ENCODE measurements around the gene RAB35.

Gene RAB35

DNA sequence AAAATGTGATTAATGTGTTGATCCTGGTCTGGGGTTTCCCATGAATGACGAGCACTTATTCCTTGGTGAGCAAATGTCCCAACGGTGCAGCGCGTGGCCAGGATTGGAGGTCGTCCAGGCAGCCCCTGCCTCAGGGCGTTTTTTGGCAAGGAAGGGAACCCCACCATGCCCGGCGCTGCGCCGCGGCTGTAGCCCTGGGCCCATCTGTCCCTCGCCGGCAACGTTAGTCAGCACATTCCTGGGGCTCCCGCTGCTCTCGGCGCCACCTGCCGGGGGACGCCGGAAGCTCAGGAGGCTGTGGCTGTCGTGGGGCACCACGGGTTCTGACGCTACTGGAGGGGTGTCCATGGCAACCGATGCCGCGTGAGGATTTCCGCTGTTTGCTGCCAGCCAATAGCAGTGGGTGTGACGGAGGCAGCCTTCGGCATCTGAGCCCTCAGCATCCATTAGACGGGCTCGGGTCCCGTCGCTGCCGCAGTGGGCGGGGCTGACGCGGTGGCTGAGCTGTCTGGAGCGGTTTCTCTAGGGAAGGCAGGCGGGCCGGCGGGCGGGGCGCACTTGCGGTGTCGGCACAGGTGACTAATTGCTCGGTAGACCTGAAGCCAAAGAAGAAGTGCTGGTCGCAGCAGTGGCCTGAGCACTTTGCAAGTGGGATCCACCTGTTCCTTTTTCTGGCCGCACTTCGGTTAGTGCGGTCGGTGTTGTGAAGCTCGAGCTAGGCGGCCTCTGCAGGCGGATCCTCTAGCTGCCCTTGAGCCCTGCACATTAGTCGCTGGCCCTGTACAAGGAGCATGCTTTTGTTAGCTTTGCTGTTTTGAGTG lies 29.5 kb downstream of the RAB35 start:
- DNase-seq (ENCODE audit: low read depth) = peak; percentile 97

DNA sequence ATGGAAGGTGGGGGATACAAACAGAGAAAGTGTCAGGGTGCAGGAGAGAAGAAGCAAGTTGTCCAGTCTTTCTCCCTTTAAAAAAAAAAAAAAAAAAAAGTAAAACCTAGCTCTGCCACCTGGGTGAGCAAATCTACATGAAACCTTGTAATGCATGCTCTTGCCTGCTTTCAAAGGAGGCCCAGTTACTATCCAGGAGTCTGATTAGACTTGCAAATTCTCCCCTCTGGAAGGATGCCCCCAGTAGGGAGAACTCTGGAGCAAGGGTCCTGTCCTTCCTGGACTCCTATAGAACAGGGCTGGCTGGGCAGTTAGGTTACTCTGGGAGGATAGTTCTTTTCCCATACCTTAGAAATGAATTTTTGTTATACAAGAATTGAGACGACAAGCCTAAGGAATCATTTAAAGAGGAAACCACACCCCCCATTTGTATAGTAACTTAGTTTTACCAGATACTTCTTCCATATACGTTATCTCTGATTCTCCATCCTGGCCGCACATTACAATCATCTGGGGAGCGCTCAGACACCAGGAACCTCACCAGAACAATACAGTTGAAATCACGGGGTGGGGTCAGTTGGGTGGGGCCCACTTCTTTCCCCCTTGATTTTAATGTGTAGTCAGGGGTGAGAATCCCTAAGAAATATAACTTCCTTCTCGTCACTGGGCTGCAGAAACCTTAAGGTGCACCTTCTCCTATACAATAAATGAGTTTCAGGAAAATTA lies 30.5 kb downstream of the RAB35 start:
- no peak for DNase-seq (ENCODE audit: low read depth)

DNA sequence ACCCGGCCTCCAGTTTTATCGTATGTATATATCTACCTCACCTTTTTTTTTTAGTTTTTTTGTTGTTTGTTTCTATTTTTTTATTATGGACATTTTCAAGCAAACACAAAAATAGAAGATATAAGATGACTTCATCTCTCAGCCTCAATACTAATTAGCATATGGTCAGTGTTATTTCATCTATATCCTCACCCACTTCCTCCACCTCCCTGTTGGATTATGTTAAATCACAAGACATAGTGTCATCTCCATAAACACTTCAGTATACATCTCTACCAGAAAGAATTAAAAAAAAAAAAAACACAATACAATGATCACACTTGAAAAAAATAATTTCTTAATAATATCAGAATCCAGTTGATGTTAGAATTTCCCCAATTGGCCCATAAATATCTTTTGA lies 34.9 kb downstream of the RAB35 start:
- no peak for DNase-seq (ENCODE audit: low read depth)

DNA sequence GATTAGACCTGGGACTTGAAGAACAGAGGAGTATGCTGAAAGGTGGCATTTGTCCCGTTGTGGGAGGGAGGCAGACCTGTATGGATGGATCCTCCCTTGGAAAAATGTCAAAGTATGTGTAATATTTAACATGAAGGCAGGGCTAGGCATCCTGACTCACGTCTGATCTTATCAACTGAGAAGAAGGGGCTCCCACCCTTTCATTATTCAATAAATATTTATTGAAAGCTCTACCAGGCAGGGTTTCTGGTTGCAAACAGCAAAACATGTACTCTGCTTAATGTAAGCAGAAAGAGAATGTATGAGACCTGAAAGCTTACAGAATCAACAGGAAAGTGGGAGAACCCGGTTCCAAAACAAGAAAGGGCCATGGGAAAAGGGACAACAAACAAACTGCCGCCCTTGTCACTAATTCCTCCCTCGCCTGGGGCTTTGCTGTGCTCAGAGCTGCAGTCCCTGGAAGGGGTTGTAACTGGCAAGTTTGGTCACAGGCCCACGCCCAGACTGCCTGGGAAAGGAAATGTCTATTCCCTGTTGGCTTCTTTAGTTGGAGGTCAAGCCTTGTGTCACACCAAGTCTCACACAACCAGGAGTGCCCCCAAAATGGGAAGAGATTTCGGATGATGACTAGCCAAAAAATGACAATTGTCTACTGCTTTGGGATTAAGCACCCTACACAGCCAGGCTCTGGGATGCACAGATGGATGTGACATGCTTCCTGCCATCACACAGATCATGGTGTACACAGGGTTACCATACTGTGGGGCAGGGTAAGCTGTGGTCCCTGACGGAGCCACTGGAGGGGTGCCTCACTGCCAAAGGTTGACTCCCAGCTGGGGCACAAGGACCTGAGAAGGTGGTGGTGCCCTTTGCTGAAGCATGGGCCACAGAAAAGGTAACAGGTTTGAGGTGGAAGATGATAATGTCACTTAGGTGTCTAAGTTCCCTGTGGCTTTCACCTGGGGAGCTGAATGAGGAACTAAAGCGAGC lies 36.8 kb downstream of the RAB35 start:
- no peak for DNase-seq (ENCODE audit: low read depth)

DNA sequence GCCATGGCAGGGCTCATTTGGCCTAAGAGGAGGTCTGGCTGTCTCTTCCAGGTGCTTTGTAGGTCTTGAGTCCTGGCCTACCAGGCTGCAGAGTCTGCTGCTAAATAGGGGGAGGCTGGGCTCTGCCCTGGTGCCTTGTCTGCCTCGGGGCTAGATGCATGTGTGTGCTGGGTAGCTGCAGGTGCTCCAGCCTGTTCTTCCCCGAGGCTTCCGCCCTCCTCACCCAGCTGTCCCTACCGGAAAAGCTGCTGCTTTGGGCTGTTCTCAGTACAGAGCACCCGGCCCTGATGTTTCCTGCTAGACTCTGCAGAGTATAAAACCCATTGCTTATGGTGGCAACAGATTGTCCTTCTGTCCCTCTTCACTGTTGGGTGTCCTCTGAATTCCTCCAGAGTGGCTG lies 37.7 kb downstream of the RAB35 start:
- no peak for DNase-seq (ENCODE audit: low read depth)

DNA sequence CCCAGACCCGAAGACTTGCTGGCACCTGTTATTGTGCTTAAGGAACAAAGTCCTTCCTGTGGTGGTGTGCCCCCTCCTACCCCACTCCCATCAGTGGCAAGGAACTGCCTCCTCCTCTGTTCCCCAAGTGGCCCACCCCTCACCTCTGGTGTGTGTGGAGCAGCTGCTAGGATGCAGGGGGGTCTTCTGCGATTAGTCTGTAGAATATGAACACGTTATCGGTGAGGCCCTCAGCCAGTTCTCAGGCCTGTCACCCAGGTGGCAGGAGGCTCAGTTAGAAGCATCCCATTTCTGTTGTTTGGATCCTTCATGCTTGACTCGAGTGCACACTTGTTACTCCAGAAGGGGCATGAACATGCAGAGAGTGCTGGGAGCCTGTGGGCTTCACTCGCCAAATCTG lies 39.3 kb downstream of the RAB35 start:
- DNase-seq (ENCODE audit: low read depth) = no peak

DNA sequence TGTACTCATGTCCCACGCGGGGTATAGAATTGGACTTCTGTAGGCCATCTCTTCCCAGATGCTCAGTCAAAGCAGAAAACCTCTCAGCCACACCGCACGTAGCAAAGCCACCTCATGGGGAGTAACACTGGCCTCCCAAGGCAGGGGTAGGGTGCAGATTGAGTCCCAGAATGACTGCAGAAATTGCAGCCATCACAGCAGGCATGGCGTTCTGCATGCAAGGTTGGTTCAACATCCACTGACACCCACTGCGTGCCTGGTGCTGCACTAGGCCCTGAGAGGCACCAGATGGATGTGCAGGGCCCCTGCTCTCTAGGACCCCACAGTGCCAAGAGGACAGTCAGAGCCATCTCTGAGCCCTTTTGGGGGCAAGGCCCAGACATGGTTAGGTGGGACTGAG lies 39.9 kb downstream of the RAB35 start:
- no peak for DNase-seq (ENCODE audit: low read depth)

DNA sequence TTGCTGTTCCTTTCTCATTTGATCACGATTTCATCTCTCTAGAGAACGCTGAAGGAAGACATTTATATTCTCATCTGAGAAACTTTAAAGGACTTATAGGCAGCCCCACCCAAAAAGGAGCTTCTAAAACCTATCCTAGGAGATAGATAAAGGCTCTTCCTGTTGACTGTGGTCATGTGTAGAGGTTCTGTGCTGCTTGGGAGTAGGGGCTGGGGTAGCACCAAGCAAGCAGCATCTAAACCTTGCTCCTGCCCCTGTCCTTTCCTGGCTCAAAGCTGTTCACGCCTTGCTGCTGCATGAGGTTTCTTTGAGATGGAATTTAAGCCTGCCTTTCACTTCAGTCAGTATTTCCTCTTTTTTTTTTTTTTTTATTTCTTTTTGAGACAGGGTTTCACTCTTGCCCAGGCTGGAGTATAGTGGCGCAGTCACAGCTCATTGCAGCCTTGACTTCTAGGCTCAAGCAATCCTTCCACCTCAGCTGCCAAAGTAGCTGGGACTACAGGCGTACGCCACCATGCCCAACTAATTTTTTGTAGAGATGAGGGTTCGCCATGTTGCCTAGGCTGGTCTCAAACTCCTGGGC lies 41.4 kb downstream of the RAB35 start:
- no peak for DNase-seq (ENCODE audit: low read depth)

DNA sequence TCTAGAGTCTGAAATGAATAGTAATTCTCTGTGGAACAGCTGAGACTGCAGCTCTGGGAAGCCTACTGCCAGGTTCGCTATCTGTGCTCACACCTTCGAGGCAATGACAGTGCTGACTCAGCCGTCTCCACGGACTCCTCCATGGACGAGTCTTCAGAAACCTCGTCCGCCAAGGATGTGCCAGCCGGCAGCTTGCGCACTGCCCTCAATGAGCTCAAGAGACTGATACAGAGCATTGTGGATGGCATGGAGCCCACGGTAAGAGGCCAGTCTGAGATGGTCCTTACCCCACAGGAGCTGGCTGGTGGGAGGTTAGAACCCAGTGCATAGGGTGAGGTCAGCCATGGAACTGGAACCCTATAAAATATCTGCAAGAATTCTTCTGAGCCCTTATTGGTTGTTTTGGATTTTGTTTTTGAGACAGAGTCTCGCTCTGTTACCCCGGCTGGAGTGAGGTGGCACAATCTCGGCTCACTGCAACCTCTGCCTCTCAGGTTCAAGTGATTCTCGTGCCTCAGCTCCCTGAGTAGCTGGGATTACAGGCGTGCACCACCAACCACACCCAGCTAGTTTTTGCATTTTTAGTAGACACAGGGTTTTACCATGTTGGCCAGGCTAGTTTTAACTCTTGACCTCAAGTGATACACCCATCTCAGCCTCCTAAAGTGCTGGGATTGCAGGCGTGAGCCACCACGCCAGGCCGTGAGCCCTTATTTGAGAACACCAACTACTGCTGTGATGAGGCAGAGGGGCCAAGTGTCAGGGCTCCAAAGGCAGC lies 43.9 kb downstream of the RAB35 start:
- DNase-seq (ENCODE audit: low read depth) = no peak

DNA sequence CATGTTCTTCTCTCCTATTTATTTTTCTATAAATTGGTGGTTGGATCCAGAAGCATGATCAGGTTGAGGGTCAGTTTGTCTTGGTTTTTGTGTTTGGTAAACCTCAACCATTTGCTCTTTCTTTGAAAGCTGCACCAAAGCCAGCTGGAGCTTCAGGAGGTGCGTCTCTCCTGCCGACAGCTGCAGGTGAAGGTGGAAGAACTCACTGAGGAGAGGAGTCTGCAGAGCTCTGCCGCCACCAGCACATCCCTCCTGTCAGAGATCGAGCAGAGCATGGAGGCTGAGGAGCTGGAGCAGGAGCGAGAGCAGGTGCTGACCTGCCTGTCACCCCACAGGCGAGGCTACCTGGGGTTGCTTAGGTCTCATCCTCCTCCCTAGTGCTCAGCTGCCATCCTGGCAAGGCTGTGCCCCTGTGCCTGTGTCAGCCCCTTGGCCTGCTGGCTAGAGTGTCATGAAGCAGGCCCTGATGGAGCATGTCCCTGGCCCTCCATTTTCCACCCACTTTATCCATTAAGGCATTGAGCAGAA lies 45.0 kb downstream of the RAB35 start:
- no peak for DNase-seq (ENCODE audit: low read depth)

DNA sequence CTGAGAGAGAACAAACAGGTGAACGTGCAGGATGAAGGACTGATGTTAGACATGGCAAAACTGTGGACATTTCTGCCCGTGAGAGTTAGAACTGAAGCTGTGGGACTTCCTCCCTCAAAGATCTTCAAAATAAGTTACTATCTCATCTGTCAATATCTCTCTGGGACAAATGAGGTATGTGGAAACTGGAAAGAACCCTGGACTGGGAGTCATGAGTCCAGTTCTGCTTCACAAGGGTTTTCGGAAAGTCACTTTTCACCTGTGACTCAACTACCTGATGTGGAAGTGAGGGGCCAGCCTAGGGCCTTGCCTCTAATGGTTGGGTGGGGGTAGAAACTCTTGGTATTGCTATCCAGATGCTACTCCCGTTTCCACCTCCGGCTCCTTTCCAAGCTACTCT lies 47.3 kb downstream of the RAB35 start:
- DNase-seq (ENCODE audit: low read depth) = no peak

DNA sequence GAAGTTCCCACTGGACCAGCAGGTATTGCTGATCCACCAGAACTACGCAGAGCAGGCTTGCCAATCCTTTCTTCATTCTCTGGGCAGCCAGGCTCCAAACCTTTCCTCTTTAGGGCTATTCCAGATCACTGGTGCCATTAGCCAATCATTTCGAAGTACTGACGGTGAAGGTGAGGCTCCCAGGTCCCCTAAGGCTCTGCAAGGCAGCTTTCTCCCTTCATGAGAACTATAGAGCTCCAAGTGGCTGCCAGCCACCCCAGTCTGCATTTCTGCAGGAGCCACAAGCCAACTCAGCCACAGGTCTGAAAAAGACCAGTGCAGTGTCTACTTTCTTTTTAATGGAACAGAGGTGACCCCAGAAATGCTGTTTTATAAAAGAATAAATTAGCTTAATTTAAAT lies 48.7 kb downstream of the RAB35 start:
- DNase-seq (ENCODE audit: low read depth) = no peak

DNA sequence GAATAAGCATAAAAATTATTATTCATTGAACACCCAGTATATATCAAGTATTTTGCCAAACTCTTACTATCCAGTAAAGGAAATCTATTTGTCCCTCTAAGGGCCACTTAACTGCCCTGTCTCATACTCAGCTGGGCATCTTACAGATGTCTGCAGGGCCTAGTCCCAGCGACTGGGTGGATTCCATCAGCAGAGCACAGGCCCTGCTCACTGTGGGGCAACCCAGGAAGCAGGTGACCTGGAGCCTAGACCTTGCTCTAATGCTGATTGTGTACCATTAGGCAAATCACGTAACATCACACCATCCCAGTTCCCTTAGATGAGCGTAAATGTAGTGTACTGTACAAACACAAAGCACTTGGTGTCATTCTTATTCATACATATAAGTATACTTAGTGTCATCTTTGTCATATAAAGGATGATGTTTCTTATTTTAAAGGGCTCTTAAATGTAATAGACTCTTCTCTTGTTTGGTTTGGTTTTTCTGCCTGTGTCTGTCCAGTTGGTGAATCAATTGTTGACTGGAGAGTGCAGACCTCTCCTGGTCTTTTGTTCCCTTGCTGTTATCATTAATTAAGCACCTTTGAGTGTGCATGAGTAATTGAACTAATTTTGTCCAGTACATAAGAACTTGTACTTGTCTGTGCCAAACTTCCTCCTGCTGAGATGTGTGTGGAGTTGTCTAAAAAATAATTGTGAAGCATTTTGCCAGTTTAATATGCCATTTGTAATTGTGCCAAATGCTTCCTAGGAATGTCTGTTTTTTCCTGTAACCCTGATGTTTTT lies 49.3 kb downstream of the RAB35 start:
- DNase-seq (ENCODE audit: low read depth) = no peak

DNA sequence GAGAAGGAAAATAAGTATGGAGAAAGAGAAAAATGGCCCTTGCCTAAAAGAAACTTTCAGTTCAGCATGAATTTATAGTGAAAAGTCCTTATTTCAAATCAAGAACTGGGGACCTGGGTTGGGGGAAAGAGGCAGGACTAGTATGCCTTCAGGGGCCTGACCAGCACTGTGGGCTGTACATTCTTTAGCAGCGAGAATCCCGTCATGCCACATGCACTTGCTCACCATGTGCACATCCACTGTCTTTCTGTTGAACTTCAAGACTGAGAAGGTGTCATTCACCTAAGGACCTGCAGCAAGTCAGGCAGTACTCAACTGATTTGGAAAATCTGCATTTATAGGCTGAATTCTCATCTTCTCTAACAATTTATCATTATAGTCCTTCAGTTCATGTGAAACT lies 50.2 kb downstream of the RAB35 start:
- no peak for DNase-seq (ENCODE audit: low read depth)

DNA sequence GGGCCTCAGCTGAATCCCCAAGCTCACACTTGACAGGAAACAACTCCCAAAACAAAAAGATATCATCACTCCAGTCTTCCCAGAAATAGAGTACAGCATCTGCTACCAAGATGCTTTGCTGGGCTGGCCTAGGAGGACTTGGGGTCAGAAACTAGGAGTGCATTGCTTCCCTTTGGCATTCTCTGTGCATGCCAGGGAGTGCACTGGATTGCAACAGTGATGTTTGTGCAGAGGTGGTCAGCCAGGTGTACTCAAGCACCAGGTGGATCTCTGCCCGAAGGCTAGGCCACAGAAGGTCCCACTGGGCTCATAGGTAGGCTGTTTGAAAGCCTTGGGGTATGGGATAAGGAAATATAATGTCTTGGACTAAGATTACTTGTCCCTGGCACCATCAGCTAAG lies 51.1 kb downstream of the RAB35 start:
- no peak for DNase-seq (ENCODE audit: low read depth)

DNA sequence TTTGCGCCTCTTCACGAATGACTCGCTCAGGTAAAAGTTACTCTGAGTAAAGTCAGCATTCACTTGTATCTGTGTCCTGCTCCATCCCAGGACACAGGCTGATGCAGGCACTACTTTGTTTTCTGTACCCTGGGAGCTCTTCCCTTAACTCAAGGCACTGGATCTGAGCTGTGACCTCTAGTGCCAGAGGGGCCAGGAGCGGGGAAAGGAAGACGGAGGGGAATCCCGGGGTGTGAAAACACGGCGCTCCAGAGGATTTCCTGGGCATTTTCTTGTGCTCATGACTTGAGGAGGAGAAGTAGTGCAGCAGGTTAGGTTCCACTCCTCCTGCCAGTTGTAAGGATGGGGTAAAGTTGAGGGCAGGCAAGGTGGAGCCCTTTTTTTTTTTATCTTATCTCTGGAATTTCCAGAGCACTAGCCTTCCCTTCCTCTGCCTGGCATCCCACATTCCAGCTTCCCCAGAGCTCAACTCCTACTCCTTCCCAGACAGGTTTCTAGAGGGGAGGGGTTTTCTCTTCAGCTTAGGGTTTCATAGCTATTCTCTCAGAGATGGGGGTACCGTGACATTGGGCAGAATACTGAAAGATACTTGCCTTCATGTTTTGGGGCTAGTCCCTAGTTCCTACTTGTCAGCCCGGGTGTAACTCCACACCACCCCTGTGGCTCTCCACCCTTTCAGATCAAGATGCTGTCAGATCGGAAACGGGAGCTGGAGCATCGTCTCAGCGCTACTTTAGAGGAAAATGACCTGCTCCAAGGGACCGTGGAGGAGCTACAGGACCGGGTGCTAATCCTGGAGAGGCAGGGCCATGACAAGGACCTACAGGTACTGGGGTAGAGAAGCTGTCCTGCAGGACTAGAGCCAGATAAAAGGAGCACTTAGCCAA lies 52.3 kb downstream of the RAB35 start:
- no peak for DNase-seq (ENCODE audit: low read depth)

DNA sequence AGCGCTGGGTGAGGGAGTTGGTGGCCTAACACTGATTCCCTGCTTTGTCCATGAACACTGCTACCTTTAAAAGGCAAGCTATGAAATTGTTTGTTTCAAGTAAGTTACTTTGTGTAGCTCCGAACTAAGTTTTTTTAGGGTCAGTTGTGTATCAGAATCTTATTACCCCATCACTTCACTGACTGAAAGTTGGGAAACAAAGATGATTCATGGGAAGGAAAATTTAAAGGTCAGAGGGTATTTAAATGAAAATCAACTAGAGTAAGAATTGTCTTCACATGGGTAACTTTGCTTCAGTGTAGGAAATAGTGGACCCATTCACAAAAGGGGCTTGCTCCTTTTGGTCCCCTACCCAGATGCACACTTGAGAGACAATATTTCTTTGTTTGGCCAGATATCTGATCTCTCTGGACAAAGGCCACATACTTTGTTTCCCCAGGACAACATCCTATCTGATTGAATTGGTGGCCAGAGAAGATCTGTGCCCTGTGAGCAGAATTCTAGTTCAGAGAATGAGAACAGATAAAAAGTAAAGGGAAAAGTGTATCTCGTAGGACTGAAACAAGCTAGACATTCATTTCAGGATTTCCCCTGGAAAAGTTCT lies 53.5 kb downstream of the RAB35 start:
- no peak for DNase-seq (ENCODE audit: low read depth)

DNA sequence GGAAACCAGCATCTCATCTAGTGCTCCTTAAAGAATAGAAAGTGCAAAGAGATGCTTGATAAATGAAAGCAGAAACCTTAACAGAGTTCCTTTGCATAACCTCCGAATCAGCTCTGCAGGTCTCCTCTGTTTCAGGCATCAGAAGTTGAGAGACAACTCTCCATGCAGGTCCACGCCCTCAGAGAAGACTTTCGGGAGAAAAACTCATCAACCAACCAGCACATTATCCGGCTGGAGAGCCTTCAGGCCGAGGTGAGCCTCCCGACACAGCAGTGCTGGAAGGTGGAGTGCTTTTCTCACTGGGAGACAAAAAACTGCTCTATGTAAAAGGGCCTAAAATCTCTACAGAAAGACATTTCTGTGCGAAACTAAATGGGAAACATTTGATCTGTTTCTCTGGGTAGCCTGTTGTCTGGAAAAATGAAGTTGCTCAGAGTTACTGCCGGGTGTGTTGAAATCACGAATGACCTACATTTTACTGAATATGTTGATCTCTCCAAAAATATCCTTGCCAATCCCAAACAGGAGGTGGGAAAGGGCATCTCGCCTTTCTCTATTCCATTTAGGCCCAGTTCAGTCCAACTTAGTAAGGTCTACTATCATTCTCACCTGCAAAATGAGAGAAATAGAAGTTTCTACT lies 54.9 kb downstream of the RAB35 start:
- no peak for DNase-seq (ENCODE audit: low read depth)
